Muscle layer of duodenum (tissue), 2 donors: ENCODE results near the gene SYNCRIP.
A peak's percentile ranks its signal among the peaks of the same experiment; 100 is the strongest.
"Not testable (repeated sequence)": the region's sequence is repeated elsewhere in the genome, so short reads cannot be mapped to it uniquely, and the experiment has no call there.

Experiments
- H3K27ac ChIP-seq: one replicate; pipeline ENCODE4 v1.7.0; 2013; ENCODE audit warnings: mild to moderate bottlenecking, low read length
- H3K27me3 ChIP-seq: one replicate; pipeline ENCODE4 v1.7.0; 2013; ENCODE audit warnings: low read depth, mild to moderate bottlenecking, control low read depth, low read length
- H3K36me3 ChIP-seq, 2 donors: one replicate each; pipeline ENCODE4 v1.7.0; 2013; ENCODE audit warnings: low read length in 2 of 2, control low read depth in 1 of 2, mild to moderate bottlenecking in 1 of 2; ENCODE audit not compliant: insufficient read depth in 2 of 2, control insufficient read depth in 1 of 2
- H3K4me1 ChIP-seq, 2 donors: one replicate each; pipeline ENCODE4 v1.7.0; 2013; ENCODE audit warnings: low read length in 2 of 2, mild to moderate bottlenecking in 2 of 2, control low read depth in 1 of 2, moderate library complexity in 1 of 2; ENCODE audit not compliant: insufficient read depth in 2 of 2, control insufficient read depth in 1 of 2
- H3K4me3 ChIP-seq, 2 donors: one replicate each; pipeline ENCODE4 v1.7.0; 2013; ENCODE audit warnings: low read length in 2 of 2, low read depth in 1 of 2, mild to moderate bottlenecking in 1 of 2
- H3K9me3 ChIP-seq, 2 donors: one replicate each; pipeline ENCODE4 v1.7.0; 2013; ENCODE audit warnings: low read length in 2 of 2, control low read depth in 1 of 2, mild to moderate bottlenecking in 1 of 2; ENCODE audit not compliant: control insufficient read depth in 1 of 2
- donor health status: healthy.

SYNCRIP gene

DNA sequence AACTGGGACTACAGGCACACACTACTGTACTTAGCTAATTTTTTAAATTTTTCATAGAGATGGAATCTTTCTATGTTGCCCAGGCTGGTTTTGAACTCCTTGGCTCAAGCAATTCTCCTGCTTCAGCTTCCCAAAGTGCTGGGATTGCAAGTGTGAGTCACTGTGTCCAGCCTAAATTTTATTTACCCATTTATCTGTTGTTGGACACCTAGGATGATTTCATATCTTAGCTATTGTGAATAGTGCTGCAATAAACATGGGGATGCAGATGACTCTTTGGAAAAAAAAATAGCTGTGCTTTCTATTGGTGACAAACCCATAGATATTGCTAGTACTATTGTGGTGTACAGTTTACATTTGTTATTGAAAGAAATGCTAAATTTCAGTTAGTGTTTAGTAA, 19.6 kb upstream of the SYNCRIP start:
- H3K27me3 ChIP-seq = no peaks in the 10 kb centered on the region
- peaks cover 0 to 5% of the 10 kb centered on the region in 2 donors for H3K36me3 ChIP-seq
- H3K9me3 ChIP-seq = no peaks in the 10 kb centered on the region
- no peak overlapping the region for H3K4me3 ChIP-seq
- H3K4me1 ChIP-seq = no peaks in the 10 kb centered on the region
- no peak overlapping the region for H3K27ac ChIP-seq

- H3K36me3 ChIP-seq = no peaks in the 10 kb centered on the region
- no peaks in the 10 kb centered on the region for H3K4me1 ChIP-seq
- H3K27ac ChIP-seq = no peak overlapping the region
- H3K27me3 ChIP-seq = no peaks in the 10 kb centered on the region
- no peaks in the 10 kb centered on the region for H3K9me3 ChIP-seq
- no peak overlapping the region for H3K4me3 ChIP-seq
Measured at GRCh38 chr6:85660181-85660611, 17.5 kb upstream of the SYNCRIP start.

DNA sequence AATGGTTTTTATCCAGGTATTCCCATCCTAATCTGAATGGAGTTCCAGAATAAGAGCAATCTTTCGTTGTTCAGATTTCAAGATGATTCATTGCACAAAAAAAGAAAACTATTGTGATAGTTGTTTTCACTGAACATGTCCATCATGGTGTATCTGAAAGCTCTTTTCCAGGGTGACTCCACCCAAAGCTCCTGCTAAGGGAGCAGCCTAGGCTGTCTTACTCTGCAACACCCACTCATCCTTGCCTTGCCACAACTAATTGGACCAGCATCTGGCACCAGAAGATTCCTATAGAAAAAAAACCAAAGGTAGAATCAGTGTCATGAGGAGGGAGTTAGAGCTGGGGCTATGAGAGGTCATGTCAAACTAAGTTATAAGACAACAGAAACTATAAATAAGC, 7.9 kb upstream of the SYNCRIP start:
- no peaks in the 10 kb centered on the region for H3K4me1 ChIP-seq
- no peak overlapping the region for H3K27ac ChIP-seq
- H3K36me3 ChIP-seq = no peaks in the 10 kb centered on the region
- H3K27me3 ChIP-seq = no peaks in the 10 kb centered on the region
- no peaks in the 10 kb centered on the region for H3K9me3 ChIP-seq
- no peak overlapping the region for H3K4me3 ChIP-seq

DNA sequence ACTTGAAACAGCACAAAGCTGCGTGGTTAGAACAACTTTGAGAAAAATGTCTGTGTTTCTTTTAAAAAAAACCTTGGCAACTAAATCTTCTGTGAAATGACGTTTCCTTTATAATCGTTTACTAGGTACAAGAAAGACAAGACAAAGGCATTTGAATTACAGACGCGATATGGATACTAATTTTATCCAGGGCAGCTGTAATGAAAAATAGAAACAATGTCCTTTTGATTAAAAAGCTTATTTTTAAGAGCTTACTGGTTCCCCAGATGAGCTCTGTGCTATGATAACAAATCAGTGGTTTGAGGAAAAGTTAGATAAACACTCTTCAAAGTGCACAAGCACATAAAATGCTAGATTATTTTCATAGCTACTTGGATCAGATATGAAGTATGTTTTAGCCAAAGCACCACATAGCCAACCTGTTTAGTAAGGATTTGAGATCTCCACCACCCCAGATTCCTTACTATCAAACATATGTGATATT, 1.6 kb upstream of the SYNCRIP start:
- no peaks in the 10 kb centered on the region for H3K9me3 ChIP-seq
- H3K27me3 ChIP-seq = no peaks in the 10 kb centered on the region
- peaks cover 7 to 9% of the 10 kb centered on the region in 2 donors for H3K36me3 ChIP-seq
- H3K4me1 ChIP-seq = peaks cover 13 to 22% of the 10 kb centered on the region in 2 donors
- H3K27ac ChIP-seq = peak overlapping the region; percentile 99
- H3K4me3 ChIP-seq = peak overlapping the region; percentile 66 to 76

DNA sequence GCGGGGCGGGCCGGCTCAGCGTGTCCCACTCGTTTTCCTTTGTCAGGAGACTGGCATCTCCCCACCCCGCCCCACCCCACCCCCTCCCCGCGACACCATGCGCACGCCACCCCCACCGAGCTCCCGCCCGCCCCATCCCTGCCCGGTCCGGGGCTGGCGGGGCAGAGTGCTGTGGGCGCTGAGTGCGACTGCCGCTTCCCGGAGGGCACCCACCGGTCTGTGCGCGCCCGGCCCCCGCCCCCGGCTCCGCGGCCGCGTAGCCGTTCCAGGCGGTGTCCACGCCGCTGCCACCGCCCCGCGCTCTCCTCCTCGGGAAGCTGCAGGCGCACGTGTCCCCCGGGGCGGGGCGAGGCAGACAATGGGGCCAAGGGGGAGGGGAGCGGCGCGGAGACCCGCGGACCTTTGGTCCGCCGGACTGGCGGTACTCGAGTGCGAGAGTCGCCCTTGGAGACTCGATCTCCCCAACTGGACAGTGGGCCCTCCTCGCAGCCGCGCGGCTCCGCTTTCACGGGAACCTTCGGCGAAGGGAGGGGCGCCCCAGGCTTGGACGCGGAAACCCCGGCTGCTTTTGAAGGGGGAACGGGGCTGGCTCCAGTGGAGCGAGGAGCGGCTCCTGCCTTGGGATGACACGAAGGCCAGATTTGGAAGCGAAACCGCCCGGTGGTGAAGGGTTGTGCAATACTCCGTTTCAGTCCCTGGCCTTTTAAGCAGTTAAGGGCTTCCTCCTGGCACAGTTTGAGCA, 1.0 kb upstream of the SYNCRIP start:
- H3K4me1 ChIP-seq = peaks cover 16 to 28% of the 10 kb centered on the region in 2 donors
- no peaks in the 10 kb centered on the region for H3K9me3 ChIP-seq
- peak overlapping the region; percentile 99 for H3K27ac ChIP-seq
- H3K4me3 ChIP-seq = peak overlapping the region; percentile 66 to 99
- peaks cover 7 to 13% of the 10 kb centered on the region in 2 donors for H3K36me3 ChIP-seq
- no peaks in the 10 kb centered on the region for H3K27me3 ChIP-seq

GRCh38 chr6:85641897-85642773, 551 bp downstream of the SYNCRIP start:
- H3K4me3 ChIP-seq = peak overlapping the region; percentile 76 to 99
- peaks cover 8 to 23% of the 10 kb centered on the region in 2 donors for H3K36me3 ChIP-seq
- H3K4me1 ChIP-seq = peaks cover 16 to 38% of the 10 kb centered on the region in 2 donors
- no peaks in the 10 kb centered on the region for H3K27me3 ChIP-seq
- H3K9me3 ChIP-seq = no peaks in the 10 kb centered on the region
- peak overlapping the region; percentile 94 for H3K27ac ChIP-seq

DNA sequence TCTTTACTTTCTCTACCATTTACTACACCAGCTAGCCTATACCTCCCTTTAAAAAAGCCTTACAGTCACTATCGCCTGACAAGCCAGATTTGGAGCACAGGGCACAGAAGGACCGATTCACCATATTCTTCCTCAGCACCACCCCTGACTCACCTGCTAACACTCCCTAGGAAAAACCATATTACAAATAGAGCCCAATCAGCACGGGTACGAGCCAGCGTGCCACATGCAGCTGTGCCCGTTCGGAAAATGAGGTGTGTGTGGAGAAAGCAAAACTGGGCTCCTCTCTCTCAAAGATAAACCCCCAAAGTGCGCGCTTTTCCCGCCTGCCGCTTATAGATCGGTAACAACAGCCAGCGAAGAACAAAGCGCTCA, 1.2 kb downstream of the SYNCRIP start:
- Histone ChIP-seq H3K9me3 (no peaks in the 10 kb centered on the region), H3K27ac (peak overlapping the region; percentile 17), H3K4me1 (peaks cover 16 to 38% of the 10 kb centered on the region in 2 donors), H3K27me3 (no peaks in the 10 kb centered on the region), H3K36me3 (peaks cover 14 to 27% of the 10 kb centered on the region in 2 donors), H3K4me3 (peak overlapping the region; percentile 76 to 99)

- H3K27ac ChIP-seq = no peak overlapping the region
- H3K27me3 ChIP-seq = no peaks in the 10 kb centered on the region
- peaks cover 18 to 29% of the 10 kb centered on the region in 2 donors for H3K36me3 ChIP-seq
- peaks cover 16 to 38% of the 10 kb centered on the region in 2 donors for H3K4me1 ChIP-seq
- H3K4me3 ChIP-seq = peak overlapping the region; percentile 76 to 99
- H3K9me3 ChIP-seq = no peaks in the 10 kb centered on the region
Measured at GRCh38 chr6:85640821-85641220, 1.9 kb downstream of the SYNCRIP start.

DNA sequence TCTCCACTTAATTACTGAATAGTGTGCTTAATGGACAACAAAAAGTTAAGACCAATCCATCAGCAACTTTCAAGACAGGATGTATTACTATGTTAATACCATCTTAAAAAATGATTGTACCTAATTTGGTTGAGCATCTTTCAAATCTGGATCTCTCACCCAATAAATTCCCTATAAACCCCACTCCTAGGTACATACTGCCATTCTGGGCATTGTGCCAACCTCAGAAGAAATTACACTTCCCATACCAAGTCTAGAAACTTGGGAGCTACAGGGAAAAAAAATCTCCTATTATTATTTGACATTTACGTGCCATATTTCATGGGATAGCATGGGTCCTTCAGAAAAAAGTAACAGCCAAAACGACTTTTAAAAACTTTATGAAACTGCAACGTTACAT, 5.1 kb downstream of the SYNCRIP start:
- peaks cover 16 to 38% of the 10 kb centered on the region in 2 donors for H3K4me1 ChIP-seq
- H3K36me3 ChIP-seq = peaks cover 37 to 53% of the 10 kb centered on the region in 2 donors
- no peak overlapping the region for H3K4me3 ChIP-seq
- H3K9me3 ChIP-seq = no peaks in the 10 kb centered on the region
- H3K27me3 ChIP-seq = no peaks in the 10 kb centered on the region
- no peak overlapping the region for H3K27ac ChIP-seq

- Histone ChIP-seq H3K27me3 (no peaks in the 10 kb centered on the region), H3K36me3 (peaks cover 50 to 60% of the 10 kb centered on the region in 2 donors), H3K4me3 (no peak overlapping the region), H3K27ac (no peak overlapping the region), H3K4me1 (no peaks in the 10 kb centered on the region), H3K9me3 (no peaks in the 10 kb centered on the region)
Measured at GRCh38 chr6:85632164-85632942, 10.3 kb downstream of the SYNCRIP start.

GRCh38 chr6:85631117-85631516, 11.6 kb downstream of the SYNCRIP start:
- not testable (repeated sequence) for H3K4me1 ChIP-seq, H3K4me3 ChIP-seq, H3K27ac ChIP-seq, H3K9me3 ChIP-seq, H3K27me3 ChIP-seq
- peaks cover 50 to 55% of the 10 kb centered on the region in 2 donors for H3K36me3 ChIP-seq
